Stimulated activated CD8-positive, alpha-beta memory T cell treated with anti-CD3 and anti-CD28 coated beads, Interleukin-7, amount 100 ng/mL, for 1 hour (primary cell): Measurements from ENCODE around the gene EPN3.

Source experiments
- DNase-seq, 2 donors: peaks; one replicate each; pipeline ENCODE4 v3.0.0-alpha.2; 2020; ENCODE audit warnings: low read depth in 2 of 2

The EPN3 gene

GRCh38 chr17:50588391-50589049 lies 56.0 kb downstream of the EPN3 start:
- no peak for DNase-seq

- DNase-seq, result no peak
Measured at GRCh38 chr17:50589095-50589705, 56.7 kb downstream of the EPN3 start.

GRCh38 chr17:50590946-50591737 lies 58.6 kb downstream of the EPN3 start:
- DNase-seq, result no peak

GRCh38 chr17:50593321-50593720 lies 60.8 kb downstream of the EPN3 start:
- DNase-seq, result no peak
